IMR-90 (cell line): ENCODE results near the gene ILF3. TPM values are rescaled to one million over a fixed set of nuclear protein-coding genes. Genes with fewer than 3 reads are reported as not detected.

Experiments used
- ATAC-seq: fragments of 200-7000 bp; cut with Tn5 transposase; 2 replicates; pipeline ENCODE4 v1.9.1; 2020; ENCODE audit warnings: low read depth, mild to moderate bottlenecking, moderate library complexity
- BruUV-seq: library from RNA; stranded (reverse); fragments of 400-500 nt; replicated peaks from 2 replicates; lab custom pipeline; 2021; lab: Mats Ljungman, UMichigan
- CTCF ChIA-PET: fragments of 300-600 bp; formaldehyde crosslinking; extraction: SDS; loops from one replicate; lab custom pipeline; 2021; ENCODE audit warnings: antibody characterized with exemption; lab: Yijun Ruan, JAX
- POLR2A ChIA-PET: fragments of 300-600 bp; sonication (Branson Sonifier 250); formaldehyde crosslinking; loops from one replicate; lab custom pipeline; 2022; ENCODE audit warnings: antibody characterized with exemption; ENCODE audit not compliant: unreplicated experiment; lab: Charles Lee
- DNase-seq: peaks from one replicate; pipeline ENCODE4 v3.0.0; 2013
- H2AFZ ChIP-seq: replicated peaks from 2 replicates; pipeline ENCODE3; 2013; ENCODE audit warnings: low read length, mild to moderate bottlenecking; ENCODE audit not compliant: poor library complexity
- H2AK5ac ChIP-seq: 2 replicates; pipeline ENCODE4 v1.6.1; 2013; ENCODE audit warnings: low read depth, low read length, inconsistent platforms
- H2AK9ac ChIP-seq: replicated peaks from 2 replicates; pipeline ENCODE3; 2013; ENCODE audit warnings: mild to moderate bottlenecking, low read depth, low read length, moderate library complexity; ENCODE audit not compliant: poor library complexity
- H2BK120ac ChIP-seq: 2 replicates; pipeline ENCODE4 v1.6.1; 2013; ENCODE audit warnings: low read depth, low read length, inconsistent platforms
- H2BK15ac ChIP-seq: 3 replicates; pipeline ENCODE4 v1.6.1; 2013; ENCODE audit warnings: low read depth, low read length, inconsistent platforms
- H2BK20ac ChIP-seq: 2 replicates; pipeline ENCODE4 v1.6.1; 2013; ENCODE audit warnings: low read depth, mild to moderate bottlenecking, inconsistent platforms, low read length, moderate library complexity
- H2BK5ac ChIP-seq: 2 replicates; pipeline ENCODE4 v1.6.1; 2013; ENCODE audit warnings: mild to moderate bottlenecking, low read depth, low read length, inconsistent platforms; ENCODE audit not compliant: poor library complexity, severe bottlenecking
- H3K14ac ChIP-seq: replicated peaks from 2 replicates; pipeline ENCODE4 v1.6.1; 2013; ENCODE audit warnings: low read depth, low read length, inconsistent platforms
- H3K18ac ChIP-seq: 2 replicates; pipeline ENCODE4 v1.6.1; 2013; ENCODE audit warnings: low read depth, low read length, control low read depth
- H3K23ac ChIP-seq: 2 replicates; pipeline ENCODE4 v1.6.1; 2013; ENCODE audit warnings: low read depth, low read length, inconsistent platforms
- H3K27ac ChIP-seq: 2 replicates; pipeline ENCODE4 v1.5.1; 2013; ENCODE audit warnings: mild to moderate bottlenecking, control low read depth, low read length; ENCODE audit not compliant: insufficient read depth
- H3K27me3 ChIP-seq: 2 replicates; pipeline ENCODE4 v1.6.1; 2013; ENCODE audit warnings: low read length; ENCODE audit not compliant: control insufficient read depth, insufficient read depth
- H3K36me3 ChIP-seq: 2 replicates; pipeline ENCODE4 v1.6.1; 2013; ENCODE audit warnings: low read length, mixed read lengths; ENCODE audit not compliant: control insufficient read depth, insufficient read depth
- H3K4ac ChIP-seq: 2 replicates; pipeline ENCODE4 v1.6.1; 2013; ENCODE audit warnings: low read depth, low read length, inconsistent platforms
- H3K4me1 ChIP-seq: 2 replicates; pipeline ENCODE4 v1.6.1; 2013; ENCODE audit warnings: low read length, mixed read lengths; ENCODE audit not compliant: control insufficient read depth, insufficient read depth
- H3K4me2 ChIP-seq: 2 replicates; pipeline ENCODE4 v1.6.1; 2013; ENCODE audit warnings: low read depth, mild to moderate bottlenecking, control low read depth, low read length, moderate library complexity
- H3K4me3 ChIP-seq: 2 replicates; pipeline ENCODE4 v1.5.1; 2013; ENCODE audit warnings: low read depth, mild to moderate bottlenecking, control low read depth, low read length, moderate library complexity; ENCODE audit not compliant: insufficient read depth
- H3K56ac ChIP-seq: 2 replicates; pipeline ENCODE4 v1.6.1; 2013; ENCODE audit warnings: low read length, inconsistent platforms; ENCODE audit not compliant: insufficient read depth; ENCODE audit errors: extremely low read depth
- H3K79me1 ChIP-seq, 2 experiments: 2 replicates each; pipeline ENCODE4 v1.6.1; 2013; ENCODE audit warnings: low read length in 2 of 2, inconsistent platforms in 1 of 2, low read depth in 1 of 2
- H3K9ac ChIP-seq: 2 replicates; pipeline ENCODE4 v1.6.1; 2013; ENCODE audit warnings: low read depth, low read length, control low read depth
- H3K9me1 ChIP-seq: 2 replicates; pipeline ENCODE4 v1.6.1; 2013; ENCODE audit warnings: low read length, inconsistent platforms; ENCODE audit not compliant: insufficient read depth
- H3K9me3 ChIP-seq: 2 replicates; pipeline ENCODE4 v1.6.1; 2013; ENCODE audit warnings: low read length; ENCODE audit not compliant: control insufficient read depth, insufficient read depth
- H4K20me1 ChIP-seq: 2 replicates; pipeline ENCODE4 v1.6.1; 2013; ENCODE audit warnings: low read length, inconsistent platforms; ENCODE audit not compliant: insufficient read depth
- H4K5ac ChIP-seq: 2 replicates; pipeline ENCODE4 v1.6.1; 2013; ENCODE audit warnings: mild to moderate bottlenecking, low read depth, low read length, control low read depth
- H4K8ac ChIP-seq, 2 experiments: 2 replicates each; pipeline ENCODE4 v1.6.1; 2013; ENCODE audit warnings: low read depth in 2 of 2, low read length in 2 of 2, control low read depth in 1 of 2, inconsistent platforms in 1 of 2
- H4K91ac ChIP-seq: 2 replicates; pipeline ENCODE4 v1.6.1; 2013; ENCODE audit warnings: low read depth, low read length, inconsistent platforms; ENCODE audit not compliant: insufficient read depth
- MAZ ChIP-seq: IDR thresholded peaks from 2 replicates; pipeline ENCODE4 v1.6.1; 2012; ENCODE audit warnings: low read depth, mild to moderate bottlenecking, low read length, improper control_type of control experiment, moderate library complexity, borderline replicate concordance
- WGBS, 2 experiments: methylation state at CpG; one replicate each; pipeline versions ENCODE4 v1.1.5 to v1.1.7; 2013; ENCODE audit warnings: missing lambda C conversion rate in 2 of 2; ENCODE audit not compliant: insufficient read length in 1 of 2; ENCODE audit errors: extremely low coverage in 2 of 2; 5-methylcytosine and 5-hydroxymethylcytosine counted together
- dilution Hi-C: fragments of 300-500 bp; cut with HindIII; formaldehyde crosslinking; loops from one replicate; pipeline ENCODE4 v1.14.3; 2018; ENCODE audit warnings: low sequenced_read_pairs; ENCODE audit not compliant: unreplicated experiment
- in situ Hi-C: fragments of 300-500 bp; cut with MboI; formaldehyde crosslinking; loops from 3 replicates; pipeline ENCODE4 v1.14.3; 2019; ENCODE audit warnings: low sequenced_read_pairs, inconsistent platforms, mixed read lengths
- intact Hi-C: fragments of 100-400 bp; cut with micrococcal nuclease; formaldehyde crosslinking; loops from 2 replicates; pipeline ENCODE4 v1.10.0; 2022
- polyA plus RNA-seq, 3 experiments: library from polyadenylated mRNA; depleted of rRNA; stranded (reverse); fragments of >200 nt; gene quantifications; 2 replicates each; pipeline ENCODE4 v1.2.3, GENCODE V29; 2012; ENCODE audit warnings: low replicate concordance in 1 of 3
- total RNA-seq: library from RNA; depleted of rRNA; stranded (reverse); fragments of >200 nt; gene quantifications from 2 replicates; pipeline ENCODE4 v1.2.3, GENCODE V29; 2012

Gene ILF3
- total and polyA plus RNA-seq, 2 of the 4 experiments (the other 2 are of a cell fraction), result 120 to 166 TPM

DNA sequence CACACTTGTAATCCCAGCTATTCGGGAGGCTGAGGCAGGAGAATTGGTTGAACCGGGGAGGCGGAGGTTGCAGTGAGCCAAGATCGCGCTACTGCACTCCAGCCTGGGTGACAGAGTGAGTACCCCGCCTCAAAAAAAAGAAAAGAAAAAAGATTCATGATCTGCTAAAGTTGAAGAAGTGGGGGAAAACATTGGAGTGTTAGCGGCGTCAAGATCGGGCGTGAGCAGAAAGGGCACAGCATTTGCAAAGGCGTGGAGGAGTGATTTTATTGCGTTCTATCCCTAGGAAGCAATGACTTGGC lies 62.9 kb downstream of the ILF3 start:
- peaks cover 0 to 26% of the 10 kb centered on the region in 2 experiments; a peak in 2 of 4 replicates for H3K79me1 ChIP-seq
- H4K8ac ChIP-seq, result peak overlapping the region; percentile 27 to 89
- H3K14ac ChIP-seq, result peak overlapping the region; percentile 62
- peak overlapping the region; percentile 52 for H2BK5ac ChIP-seq
- TF ChIP-seq MAZ, result no peak
- no peaks in the 10 kb centered on the region for H3K9me3 ChIP-seq
- WGBS, 2 experiments, result 42% methylated on average over 5 of the region's 12 CpGs; no CpG with 5 or more reads in 1 of the 2 experiments
- no peak overlapping the region for H2BK120ac ChIP-seq
- 0 out of 2 replicates have a peak overlapping the region, but pooled peaks have one; percentile 29 for H4K91ac ChIP-seq
- dilution Hi-C loops, result no loop called here
- H4K20me1 ChIP-seq, result peaks cover 40% of the 10 kb centered on the region
- peak overlapping the region; percentile 75 for H3K4me2 ChIP-seq
- H3K23ac ChIP-seq, result no peak overlapping the region; the same call in 1 of the 2 replicates
- H3K27me3 ChIP-seq, result no peaks in the 10 kb centered on the region
- no TSS peak for BruUV-seq
- POLR2A ChIA-PET, result interaction anchor here (0.6 to 1.0 kb wide), 2 partner anchors 17 to 147 kb away, joined by 3 read pairs; no protein-coding TSS in a partner anchor
- CTCF ChIA-PET, result interaction anchor here (0.6 to 3.0 kb wide), 5 partner anchors 15 to 147 kb away, joined by 3 to 23 read pairs (median 5); partner anchors contain the start of genes QTRT1 and TMED1
- H3K18ac ChIP-seq, result no peak overlapping the region
- no peak overlapping the region for H3K56ac ChIP-seq
- peak overlapping the region; percentile 54 for H3K4ac ChIP-seq
- H2BK20ac ChIP-seq, result no peak overlapping the region
- peaks cover 7% of the 10 kb centered on the region for H3K4me1 ChIP-seq
- in situ Hi-C loops, result no loop called here
- intact Hi-C loops, result loop anchor here (1.0 to 10.0 kb wide), 4 partner anchors 58 to 147 kb away; no protein-coding TSS in a partner anchor
- H2AK9ac ChIP-seq, result no peak overlapping the region
- DNase-seq (no peak), ATAC-seq (no peak)
- peaks cover 13% of the 10 kb centered on the region for H3K9me1 ChIP-seq
- peak overlapping the region; percentile 92 for H2AFZ ChIP-seq
- H3K4me3 ChIP-seq, result peak overlapping the region; percentile 20; the same call in 1 of the 2 replicates
- no peak overlapping the region for H2BK15ac ChIP-seq
- no peak overlapping the region for H2AK5ac ChIP-seq
- H3K36me3 ChIP-seq, result peaks cover 2% of the 10 kb centered on the region; the same call in 1 of the 2 replicates
- H3K27ac ChIP-seq, result peak overlapping the region; percentile 39
- peak overlapping the region; percentile 50; the same call in 1 of the 2 replicates for H3K9ac ChIP-seq
- H4K5ac ChIP-seq, result peak overlapping the region; percentile 69
